NCI-H345 treated with DMSO at 0.1 percent for 48 hours (cell line): ENCODE results near the gene ILF3.
"Not testable (repeated sequence)": the region's sequence is repeated elsewhere in the genome, so short reads cannot be mapped to it uniquely, and the experiment has no call there.

ENCODE experiments used
- DNase-seq: peaks from one replicate; lab custom pipeline; 2025; ENCODE audit not compliant: unreplicated experiment; lab: John Stamatoyannopoulos, UW

The ILF3 gene

GRCh38 chr19:10671922-10672321 is 17.8 kb downstream of the ILF3 start:
- not testable (repeated sequence) for DNase-seq

DNA sequence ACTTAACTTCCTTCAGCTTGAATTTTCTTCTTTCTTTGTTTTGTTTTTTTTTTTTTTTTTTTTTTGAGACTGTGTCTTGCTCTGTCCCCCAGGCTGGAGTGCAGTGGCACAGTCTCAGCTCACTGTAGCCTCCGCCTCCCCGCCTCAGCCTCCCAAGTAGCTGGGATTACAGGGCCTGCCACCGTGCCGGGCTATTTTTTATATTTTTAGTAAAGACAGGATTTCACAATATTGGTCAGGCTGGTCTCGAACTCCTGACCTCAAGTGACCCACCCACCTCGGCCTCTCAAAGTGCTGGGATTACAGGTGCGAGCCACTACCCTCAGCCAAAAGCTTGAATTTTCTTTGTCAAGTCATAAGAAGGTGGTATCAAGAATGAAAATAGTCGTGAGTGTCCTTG is 21.1 kb downstream of the ILF3 start:
- DNase-seq = not testable (repeated sequence)

GRCh38 chr19:10677751-10678150 is 23.6 kb downstream of the ILF3 start:
- DNase-seq = no peak

DNA sequence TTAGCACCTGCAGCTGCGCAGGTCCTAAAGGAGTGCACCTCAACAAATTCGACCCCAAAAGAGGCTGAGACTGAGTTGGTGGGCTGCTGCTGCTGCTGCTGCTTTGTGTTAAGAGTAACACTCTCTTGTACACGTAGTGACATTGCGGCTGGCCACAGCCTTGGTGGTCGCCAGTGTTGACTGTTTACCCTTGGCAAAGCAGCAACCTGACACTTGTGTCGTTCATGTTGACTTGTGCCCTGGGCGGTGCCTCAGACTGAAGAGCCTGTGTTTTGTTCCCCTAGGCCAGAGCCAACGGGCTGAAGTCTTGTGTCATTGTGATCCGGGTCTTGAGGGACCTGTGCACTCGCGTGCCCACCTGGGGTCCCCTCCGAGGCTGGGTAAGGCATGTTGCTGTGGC is 24.7 kb downstream of the ILF3 start:
- no peak for DNase-seq

DNA sequence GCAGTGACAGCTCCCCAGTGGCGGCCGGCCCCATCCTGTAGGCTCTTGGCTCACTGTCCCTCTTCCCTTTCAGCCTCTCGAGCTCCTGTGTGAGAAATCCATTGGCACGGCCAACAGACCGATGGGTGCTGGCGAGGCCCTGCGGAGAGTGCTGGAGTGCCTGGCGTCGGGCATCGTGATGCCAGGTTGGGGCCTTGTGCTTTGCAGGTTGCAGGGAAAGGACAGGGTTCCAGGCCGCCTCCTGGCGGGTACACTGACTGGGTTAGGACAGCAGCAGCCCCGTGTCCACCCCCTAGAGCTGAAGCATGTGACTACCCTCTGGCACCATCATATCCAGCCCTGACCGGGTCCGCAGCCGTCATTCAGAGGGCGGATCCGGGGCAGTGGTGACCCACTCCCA is 25.6 kb downstream of the ILF3 start:
- DNase-seq = no peak

GRCh38 chr19:10680545-10681135 is 26.5 kb downstream of the ILF3 start:
- DNase-seq = no peak

DNA sequence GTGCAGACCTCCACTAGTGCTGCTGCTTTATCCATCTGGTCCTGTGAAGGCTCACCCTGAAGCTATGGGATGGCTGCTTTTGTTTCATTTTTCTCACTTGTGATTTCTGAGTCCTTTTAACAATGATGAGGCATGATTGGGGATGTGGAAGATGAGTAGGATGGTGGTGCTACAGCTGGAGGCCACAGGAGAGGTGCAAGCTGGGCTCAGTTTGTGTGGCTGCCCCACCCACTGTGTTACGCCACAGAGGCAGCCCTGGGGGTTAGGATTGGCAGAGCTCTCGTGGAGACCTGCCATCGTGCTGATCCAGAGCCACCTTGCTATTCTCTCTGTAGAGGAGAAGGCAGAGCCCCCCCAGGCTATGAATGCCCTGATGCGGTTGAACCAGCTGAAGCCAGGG is 27.5 kb downstream of the ILF3 start:
- no peak for DNase-seq

DNA sequence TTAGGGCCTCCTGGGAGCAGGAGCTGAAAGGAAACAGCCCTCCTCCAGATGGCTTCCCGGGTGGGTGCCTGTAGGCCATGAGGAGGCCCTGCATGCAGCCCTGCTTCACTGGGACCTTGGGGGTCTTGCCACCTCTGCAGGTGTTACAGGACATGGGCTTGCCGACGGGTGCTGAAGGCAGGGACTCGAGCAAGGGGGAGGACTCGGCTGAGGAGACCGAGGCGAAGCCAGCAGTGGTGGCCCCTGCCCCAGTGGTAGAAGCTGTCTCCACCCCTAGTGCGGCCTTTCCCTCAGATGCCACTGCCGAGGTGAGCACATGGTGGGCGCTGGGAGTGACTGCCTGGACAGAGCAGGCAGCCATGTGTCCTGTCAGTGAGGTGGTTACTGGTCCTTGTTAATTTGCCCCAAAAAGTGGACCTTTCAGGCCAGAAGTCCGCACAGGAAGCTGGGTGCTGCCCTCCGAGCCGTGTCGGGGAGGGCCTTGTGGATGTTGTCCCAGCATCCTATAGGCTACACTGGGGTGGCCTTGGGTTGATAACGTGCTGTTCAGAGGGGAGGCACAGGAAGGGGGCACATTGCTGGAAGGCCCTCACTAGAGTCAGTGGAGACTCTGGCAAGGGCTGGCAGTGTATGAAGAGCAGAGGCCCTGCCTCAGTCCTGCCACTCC is 28.4 kb downstream of the ILF3 start:
- DNase-seq = no peak

DNA sequence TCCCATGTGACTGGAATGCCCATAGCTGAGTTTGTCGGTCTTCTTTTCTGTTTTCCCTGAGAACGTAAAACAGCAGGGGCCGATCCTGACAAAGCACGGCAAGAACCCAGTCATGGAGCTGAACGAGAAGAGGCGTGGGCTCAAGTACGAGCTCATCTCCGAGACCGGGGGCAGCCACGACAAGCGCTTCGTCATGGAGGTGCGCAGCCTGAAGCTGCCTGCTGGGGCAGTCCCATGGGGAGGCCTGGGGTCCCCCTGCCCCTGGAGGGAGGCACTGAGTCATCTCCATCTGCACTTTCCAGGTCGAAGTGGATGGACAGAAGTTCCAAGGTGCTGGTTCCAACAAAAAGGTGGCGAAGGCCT is 28.9 kb downstream of the ILF3 start:
- DNase-seq = no peak

DNA sequence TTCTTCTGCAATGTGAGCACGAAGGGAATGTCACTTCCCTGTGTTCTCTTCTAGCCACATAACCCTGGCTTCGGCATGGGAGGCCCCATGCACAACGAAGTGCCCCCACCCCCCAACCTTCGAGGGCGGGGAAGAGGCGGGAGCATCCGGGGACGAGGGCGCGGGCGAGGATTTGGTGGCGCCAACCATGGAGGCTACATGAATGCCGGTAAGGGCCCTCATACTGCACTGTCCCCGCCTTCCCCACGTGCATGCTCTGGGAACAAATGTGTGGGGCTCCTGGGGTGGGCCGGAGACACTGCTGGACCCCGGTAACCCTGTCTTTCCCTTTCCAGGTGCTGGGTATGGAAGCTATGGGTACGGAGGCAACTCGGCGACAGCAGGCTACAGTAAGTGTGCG is 29.4 kb downstream of the ILF3 start:
- no peak for DNase-seq

DNA sequence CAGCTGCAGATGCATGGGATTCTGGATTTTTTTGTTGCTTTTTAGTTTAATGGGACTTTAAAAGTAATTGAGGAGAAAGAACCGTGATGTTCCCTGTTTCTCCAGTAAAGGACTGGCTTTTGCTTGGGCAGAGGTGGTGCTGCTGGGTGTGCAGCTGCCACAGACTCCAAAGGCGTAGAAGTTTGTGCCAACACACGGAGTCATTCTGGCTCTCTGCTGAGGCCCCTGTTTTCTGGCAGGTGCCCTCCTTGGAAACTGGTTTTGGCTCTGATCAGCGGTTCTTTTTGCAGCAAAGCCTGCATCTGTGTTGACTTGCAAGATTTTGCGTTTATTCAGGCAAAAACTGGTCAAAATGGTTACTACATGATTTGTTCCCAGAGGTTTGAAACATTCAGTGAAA is 31.1 kb downstream of the ILF3 start:
- DNase-seq = no peak

DNA sequence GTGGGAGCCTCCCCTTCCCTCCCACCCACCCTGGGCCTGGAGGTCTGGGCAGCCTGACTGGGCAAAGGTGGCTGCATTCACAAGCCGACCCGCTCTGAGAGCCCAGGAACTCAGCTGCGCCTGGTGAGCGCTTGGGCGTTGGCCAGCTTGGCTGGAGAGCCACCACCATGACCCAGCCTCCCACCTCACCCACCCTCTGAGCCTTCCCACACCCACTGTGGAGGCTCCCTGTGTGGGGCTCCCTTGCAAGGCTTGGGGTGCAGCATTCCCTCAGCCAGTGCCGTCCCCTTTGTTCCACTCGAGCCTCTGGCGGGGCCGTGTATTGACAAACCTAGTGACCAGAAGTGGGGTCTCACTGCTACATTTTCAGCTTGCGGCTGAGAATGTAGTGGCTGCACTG is 32.0 kb downstream of the ILF3 start:
- DNase-seq = no peak

- DNase-seq = no peak
Measured at GRCh38 chr19:10686661-10687517, 32.7 kb downstream of the ILF3 start.

DNA sequence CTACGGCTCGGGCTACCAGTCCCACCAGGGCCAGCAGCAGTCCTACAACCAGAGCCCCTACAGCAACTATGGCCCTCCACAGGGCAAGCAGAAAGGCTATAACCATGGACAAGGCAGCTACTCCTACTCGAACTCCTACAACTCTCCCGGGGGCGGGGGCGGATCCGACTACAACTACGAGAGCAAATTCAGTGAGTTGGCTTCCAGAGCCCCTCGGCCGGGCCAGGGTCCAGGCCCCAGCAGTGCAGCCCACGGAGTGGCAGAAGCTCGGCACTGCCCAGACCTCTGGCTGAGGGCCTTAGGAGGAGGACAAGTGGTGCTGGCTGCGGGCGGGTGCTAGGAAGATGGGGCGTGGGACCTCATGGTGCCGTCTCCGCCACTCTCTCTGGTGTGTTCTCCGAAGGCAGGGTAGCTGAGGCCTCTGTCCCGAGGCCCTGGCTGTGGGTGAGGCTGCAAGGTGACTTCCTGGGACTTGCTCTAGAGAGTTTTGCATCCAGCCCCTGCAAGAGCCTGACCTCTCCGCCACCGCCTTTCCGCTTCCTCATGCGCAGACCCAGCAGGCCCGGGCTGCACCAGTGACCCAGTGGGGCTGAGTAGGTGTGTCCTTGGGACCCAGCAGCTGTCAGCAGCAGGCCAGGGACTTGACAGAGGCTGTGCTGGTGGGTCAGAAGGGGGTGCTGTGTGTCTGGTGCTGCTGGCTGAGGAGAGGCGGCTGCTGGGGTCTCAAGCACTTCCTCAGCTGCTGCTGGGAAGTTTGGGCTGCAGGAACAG is 33.6 kb downstream of the ILF3 start:
- no peak for DNase-seq

DNA sequence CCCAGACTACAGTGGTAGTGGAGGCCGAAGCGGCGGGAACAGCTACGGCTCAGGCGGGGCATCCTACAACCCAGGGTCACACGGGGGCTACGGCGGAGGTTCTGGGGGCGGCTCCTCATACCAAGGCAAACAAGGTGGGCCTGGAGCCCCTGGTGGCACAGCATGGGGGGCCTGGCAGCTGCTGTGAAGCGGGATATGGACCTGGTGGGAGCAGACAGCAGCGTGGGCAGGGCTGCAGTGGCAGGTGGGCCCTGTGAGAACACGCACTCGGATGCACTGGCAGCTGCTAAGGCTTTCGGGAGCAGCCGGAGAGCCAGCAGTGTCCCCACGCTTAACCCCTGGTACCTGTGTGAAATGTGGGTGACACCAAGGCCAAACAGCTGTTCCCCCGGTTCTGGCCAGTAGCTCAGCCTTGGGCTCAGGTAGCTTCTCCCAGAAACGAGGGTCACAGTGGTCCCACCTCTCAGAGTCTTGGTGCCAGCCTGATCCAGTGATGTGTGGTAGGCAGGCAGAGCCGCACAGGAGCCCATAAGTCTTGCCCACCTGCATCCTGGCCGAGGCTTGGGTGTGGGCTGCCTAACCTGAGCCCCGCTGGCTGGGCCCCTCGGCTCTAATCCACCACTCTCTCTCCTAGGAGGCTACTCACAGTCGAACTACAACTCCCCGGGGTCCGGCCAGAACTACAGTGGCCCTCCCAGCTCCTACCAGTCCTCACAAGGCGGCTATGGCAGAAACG is 34.6 kb downstream of the ILF3 start:
- no peak for DNase-seq

GRCh38 chr19:10690341-10690781 is 36.2 kb downstream of the ILF3 start:
- DNase-seq = no peak

DNA sequence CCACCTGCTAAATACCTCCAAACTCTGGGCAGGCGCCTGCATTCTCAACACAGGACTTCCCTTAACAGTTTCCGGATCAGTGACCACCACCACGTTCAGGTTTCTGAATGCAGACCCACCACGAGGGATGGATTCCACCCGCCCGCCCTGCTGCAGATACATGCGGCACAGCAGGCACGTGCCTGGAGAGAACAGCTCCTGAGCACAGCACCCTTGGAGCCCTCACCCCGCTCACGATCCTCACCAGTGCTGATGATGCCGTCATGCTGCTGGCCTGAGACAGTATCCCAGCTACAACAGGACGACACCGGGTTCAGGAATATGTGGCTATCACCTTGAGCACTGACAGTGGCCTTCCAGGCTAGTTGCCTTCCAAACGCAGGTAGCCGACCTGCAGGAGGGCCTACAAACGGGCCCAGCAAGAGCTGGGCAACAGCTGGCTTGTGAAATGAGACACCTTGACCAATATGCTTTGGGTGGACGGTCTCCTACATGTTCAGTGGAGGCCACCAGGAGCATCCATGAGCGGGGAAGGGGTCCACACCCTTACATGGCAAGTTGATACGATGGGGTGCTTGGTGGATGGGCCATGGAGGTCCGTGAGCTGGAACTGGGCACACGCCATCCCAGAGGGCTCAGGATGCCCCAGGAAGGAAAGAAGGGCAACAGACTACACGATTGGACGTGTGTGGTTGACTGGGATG is 37.2 kb downstream of the ILF3 start:
- DNase-seq = no peak

DNA sequence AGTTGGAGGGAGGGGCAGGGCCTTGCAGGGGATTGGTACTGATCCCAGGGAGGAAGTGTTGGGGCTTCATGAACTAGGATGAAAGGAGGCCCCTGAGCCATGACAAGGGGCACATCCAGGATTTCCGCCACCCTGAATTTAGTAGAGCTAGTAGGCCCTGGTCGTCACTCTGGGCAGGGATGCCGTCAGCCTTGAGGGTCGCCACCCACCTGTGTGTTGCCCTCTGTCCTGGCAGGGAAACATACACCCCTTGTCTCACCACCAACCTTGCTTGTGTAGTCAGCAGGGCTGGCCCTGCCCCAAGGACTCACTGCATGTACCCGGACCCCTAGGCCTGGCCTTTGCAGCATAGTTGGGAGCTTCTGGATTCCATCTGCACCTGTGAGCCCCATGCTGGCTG is 37.7 kb downstream of the ILF3 start:
- DNase-seq = no peak

- DNase-seq = no peak
Measured at GRCh38 chr19:10692673-10693264, 38.6 kb downstream of the ILF3 start.
